Renal pelvis (tissue), 4 donors: ENCODE results near the gene TAOK1. TPM values are rescaled to one million over a fixed set of nuclear protein-coding genes. Genes with fewer than 3 reads are reported as not detected.
"Not testable (repeated sequence)": the region's sequence is repeated elsewhere in the genome, so short reads cannot be mapped to it uniquely, and the experiment has no call there.

ENCODE experiments used
- DNase-seq: peaks from one replicate; pipeline ENCODE4 v3.0.0-alpha.2; 2013
- polyA plus RNA-seq, 3 donors: library from polyadenylated mRNA; unstranded; fragments of 120-200 nt; gene quantifications; one replicate each; pipeline ENCODE4 v1.2.1, GENCODE V29; 2013; ENCODE audit not compliant: insufficient read length in 3 of 3

The TAOK1 gene
- polyA plus RNA-seq, 3 donors: 44.0 to 51.2 (median 48.5) TPM

- DNase-seq: no peak
Observed at GRCh38 chr17:29544066-29544465, 153.9 kb downstream of the TAOK1 start.

DNA sequence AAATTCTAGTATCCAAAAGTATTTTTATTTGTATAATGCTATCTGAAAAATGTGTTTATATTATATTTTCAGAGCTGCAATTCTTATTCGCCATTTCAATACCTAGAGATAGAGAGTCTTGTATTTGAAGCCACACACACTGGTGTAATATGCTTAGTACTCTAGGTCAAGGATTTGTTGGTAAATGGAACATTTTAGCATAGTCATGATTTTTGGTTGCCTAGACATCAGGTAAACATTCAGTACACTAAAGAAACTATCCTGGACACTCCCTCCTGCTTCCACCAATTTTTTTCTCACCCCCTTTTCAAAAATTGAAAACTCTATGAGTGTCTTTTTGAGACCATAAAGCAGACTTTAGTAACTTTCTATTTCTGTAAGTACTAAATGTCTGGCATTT lies 155.9 kb downstream of the TAOK1 start:
- no peak for DNase-seq

DNA sequence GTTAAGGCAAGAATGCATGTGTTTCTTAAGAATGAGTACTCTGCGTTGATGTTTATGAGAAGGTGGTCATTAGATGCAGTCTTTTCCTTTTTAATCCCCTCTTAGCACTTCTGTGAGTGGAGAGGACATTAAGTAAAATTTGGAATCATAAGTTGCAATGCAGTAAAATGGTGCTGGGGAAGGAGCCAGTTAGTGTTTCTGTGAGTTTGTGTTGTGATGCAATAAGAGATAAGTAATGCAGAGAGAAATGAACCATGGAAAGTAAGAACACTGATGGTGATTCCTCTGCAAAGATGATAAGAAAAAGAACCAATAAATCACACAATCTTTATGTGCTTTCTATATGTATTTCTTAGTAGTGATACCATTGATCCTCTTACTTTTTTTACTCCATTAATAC lies 156.7 kb downstream of the TAOK1 start:
- no peak for DNase-seq

DNA sequence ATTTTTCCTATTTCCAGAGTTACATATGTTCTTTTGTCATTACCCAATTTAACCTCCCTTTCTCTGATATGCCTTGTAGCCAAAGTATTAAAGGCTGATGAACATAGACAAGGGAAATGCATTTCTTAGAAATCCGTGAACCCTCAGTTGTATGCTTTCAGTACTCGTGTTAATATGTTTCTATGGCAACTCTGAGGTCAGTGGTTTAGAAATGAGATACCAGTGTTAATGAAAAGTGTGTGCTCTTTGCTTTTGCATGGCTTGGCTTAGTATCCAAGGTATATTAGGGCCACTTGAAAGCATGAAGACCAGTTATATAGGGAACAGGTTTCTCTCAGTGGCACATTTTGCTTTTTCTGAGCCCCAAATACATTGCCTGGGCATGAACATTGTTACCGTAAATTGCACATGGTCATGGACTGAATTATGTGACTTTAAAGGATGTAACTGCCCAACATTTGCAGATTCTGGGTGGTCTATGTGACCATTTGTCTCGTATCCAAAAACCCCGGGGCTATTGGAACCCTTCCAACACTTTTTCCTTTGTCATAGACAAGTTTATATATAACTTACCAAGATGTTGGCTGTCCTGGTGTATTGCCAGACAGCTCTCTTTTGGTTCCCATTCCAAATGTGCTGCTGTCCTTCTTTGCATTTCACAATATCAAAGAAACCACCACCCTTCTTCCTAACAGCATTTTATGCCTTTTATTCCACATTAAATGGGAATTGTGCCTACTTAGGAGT lies 159.2 kb downstream of the TAOK1 start:
- DNase-seq: no peak

DNA sequence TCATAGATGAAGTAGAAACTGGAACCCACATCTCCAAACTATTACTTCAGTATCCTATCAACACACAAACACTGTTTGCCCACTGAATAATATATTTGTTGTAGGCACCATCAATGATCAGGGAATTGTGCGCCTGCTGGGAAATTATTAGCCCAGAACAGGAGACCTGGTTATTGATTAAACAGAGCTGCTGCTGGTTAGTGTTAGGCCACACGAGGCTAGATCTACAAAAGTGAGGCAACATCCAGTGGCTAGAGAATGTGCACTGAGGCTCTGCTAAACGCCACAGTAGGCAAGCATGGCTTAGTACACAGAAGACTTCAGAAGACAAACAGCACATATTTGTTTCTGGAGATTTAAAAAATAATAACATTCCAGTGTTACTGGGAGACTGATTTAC lies 165.7 kb downstream of the TAOK1 start:
- DNase-seq: peak; percentile 57

DNA sequence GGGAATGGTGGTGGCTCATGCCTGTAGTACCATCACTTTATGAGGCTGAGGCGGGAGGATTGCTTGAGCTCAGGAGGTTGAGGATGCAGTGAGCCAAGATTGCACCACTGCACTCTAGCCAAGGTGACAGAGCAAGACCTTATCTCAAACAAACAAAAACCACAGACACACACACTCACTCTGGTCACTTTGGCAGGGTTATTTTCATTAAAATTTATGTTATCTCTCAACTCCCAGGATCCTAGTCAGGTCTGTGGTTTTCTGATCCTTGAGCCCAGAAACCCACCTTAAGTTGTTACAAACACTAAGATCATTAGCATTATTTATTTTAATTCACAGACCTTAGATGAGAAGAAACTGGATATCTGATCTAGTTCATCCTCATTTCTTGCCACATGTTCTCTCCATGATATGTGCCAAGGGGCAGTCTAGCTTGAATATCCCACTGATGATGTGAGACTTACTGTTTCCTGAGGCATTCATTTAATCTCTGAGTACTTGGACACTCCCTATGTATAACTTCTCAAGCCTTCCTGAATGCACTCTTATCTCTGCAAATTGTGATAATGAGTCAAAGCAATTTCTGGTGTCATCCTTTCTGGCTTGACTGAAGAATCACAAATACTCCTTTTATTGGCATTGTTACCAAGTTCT lies 167.0 kb downstream of the TAOK1 start:
- DNase-seq: no peak

- no peak for DNase-seq
Observed at GRCh38 chr17:29557739-29558116, 167.6 kb downstream of the TAOK1 start.

GRCh38 chr17:29558139-29558538 lies 168.0 kb downstream of the TAOK1 start:
- not testable (repeated sequence) for DNase-seq

GRCh38 chr17:29559640-29560039 lies 169.5 kb downstream of the TAOK1 start:
- DNase-seq: no peak

- DNase-seq: no peak
Observed at GRCh38 chr17:29560316-29560715, 170.2 kb downstream of the TAOK1 start.

DNA sequence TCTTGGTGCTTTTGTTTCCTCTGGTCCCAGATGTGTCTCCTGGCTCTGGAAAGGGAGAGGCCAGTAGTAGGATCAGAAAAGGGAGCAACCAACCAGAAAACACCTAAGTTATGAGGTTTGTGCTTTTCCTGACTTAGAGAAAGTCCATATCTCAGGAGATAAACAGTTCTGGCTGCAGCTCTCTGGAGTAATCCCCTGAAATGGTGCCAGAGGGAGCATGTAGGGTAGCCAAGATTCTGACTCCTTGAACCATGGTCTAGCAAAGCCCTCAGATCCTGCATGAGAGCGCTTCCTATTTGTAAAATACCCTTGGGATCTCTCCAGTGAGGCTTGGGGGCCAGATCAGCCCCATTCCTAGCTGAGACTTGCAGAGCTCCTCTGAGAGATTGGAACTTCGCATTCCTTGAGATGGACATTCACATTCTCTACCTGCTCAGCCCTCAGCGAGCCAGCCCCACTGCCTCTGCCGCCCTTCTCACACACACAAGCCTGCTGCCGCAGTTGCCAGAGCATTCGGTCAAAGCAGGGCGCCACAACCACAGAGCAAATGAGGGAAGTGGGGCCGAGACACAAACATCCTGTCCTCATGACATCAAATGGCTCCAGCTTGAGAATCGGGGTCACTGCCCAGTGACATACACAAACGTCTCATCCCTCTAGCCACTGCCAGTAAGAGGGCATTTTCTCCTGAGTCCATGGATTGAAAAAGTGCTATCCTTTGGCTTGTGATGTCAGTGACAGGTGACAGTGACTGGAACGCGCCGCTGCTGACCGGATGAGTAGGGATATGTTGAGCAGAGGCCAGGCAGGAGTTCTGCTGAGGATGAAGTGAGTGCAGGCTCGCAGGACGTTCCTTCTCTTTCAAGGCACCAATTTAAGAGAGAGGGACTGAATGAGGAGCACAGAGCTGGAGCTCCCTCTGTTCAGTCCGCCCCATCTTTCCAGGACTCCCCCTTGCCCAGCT lies 171.7 kb downstream of the TAOK1 start:
- DNase-seq: no peak

GRCh38 chr17:29562615-29563014 lies 172.5 kb downstream of the TAOK1 start:
- no peak for DNase-seq

DNA sequence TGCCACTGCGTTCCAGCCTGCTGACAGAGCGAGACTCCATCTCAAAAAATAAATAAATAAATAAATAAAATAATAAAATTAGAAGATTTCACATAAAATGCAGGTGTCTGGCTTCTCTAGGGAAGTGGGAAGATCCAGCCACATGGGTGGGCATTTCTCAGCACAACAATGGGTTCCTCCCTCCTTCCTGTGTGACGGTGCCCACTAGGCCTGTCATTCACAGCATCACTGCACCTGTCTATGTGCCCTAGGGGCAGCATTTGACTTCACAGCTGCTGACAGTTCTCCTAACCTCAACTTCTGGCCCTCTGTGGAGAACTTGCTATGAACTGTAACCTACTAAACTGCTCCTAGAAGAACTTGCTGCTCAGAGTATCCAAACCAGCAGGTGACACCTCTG lies 173.7 kb downstream of the TAOK1 start:
- no peak for DNase-seq

DNA sequence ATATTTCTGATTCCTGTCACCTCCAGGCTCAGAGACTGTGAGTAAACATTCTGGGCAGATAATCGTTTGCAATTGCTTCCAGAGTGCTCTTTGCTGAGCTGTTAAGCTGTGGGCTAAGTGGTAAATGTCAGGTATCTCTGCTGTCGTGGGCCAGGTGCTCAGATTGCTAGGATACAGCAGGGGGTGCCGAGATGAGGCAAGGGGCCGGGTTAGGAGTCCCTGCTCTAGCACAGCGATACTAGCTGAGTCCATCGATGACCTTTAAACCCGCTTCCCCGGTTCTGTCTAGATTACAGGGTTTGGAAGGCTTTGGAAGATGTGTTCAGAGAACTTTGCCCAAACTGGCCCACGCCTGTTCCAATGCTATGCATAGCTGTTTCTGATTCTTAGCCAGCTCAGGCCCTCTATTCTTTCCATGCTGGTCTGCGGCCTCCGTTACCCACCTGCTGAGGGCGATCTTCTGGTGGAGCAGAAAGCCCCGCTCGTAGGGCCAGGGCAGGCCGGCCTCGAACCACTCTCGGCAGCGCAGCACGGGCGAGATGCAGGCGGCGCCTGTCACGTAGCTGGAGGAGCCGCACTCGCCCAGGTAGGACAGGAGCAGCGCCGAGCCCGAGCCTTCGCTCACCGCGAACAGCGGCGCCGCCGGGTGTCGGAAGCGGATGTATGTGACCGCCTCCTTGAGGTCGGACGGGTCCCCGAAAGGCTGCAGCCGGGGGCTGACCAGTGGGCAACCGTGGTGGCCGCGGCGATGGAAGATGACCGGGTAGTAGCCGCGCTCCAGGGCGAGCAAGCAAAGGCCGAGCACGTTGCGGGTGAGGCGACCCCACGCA lies 175.7 kb downstream of the TAOK1 start:
- DNase-seq: no peak

DNA sequence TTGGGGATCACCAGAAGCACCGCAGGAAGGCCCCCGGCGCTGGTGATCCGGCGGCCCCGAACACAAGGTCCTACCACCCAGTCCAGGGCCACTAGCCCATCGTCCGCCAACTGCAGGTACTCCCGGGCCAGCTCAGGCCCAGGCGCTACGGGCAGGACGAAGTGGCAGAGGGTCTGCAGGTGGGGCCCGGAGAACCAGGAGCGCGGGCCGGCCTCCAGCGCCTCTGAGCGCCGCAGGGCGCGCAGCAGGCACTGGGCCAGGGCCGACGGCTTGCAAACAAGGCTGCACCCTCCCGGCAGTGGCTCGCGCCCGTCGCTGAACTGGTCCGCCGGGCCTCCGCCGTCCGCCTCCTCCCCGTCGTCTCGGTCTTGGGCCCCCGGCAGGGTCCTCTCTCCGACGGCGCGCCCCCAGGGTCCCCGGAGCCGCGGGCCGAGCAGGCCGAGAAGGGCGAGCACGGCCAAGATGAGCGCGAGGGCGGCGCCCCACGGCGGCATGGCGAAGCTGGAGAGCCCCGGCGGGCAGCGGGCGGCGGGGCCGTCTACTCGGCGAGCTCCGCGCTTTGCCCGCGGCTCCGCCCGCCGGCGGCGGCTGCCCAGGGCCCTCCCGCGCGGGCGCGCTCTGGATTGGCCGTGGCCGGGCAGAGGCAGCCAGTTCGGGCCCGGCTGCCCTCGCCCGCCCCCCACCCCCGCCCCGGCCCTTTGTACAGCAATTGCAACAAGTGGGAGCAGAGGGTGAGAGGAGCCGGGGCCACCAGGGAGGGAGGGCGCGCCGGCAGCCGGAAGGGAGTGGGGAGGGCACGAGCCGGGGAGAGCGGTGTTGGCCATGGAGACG lies 176.5 kb downstream of the TAOK1 start, which contains the start of gene ABHD15:
TSS of gene ABHD15 (minus strand) at position 565 of the 831 bp plus-strand sequence. CDS start at position 494, 71 bp downstream.
- peak; percentile 52 for DNase-seq

GRCh38 chr17:29567304-29567553 lies 177.1 kb downstream of the TAOK1 start:
- no peak for DNase-seq

DNA sequence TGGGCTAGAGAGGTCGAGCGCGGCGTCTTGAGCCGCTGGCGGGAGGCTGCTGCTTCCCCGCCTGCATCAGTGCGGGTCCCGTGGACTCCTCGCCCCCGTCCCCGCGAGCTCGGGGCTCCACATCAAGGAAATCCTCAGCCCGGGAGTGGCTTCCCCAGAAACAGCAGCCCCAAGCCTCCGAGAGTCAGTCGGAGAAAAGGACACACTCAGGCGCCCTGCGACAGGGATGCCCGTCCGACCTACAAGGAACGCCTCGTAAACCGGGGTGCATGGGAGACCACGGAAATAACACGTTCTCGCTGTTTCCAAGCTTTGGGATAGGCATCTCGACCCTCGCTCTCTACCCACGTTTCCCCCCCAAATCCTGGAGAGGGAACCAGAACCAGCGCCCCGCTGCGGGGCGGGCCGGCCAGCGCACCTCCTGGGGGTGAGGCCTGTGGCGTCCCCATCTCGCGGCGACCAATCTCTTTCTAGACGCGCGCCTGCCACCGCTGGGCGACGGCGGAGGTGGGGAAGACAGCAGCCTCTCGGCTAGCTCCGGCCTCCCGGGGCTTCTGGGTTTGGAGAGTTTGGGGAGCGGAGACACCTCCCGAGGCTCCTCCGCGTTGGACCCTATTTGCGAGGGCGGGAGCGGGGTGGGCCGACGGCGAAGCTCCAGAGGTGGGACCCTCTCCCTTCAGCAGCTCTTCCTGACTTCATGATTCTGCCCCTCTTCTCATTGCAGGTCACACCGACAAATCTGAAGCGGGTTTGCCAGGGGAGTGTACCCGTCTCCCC lies 177.6 kb downstream of the TAOK1 start:
- DNase-seq: no peak

- peak; percentile 83 for DNase-seq
Observed at GRCh38 chr17:29568331-29569244, 178.4 kb downstream of the TAOK1 start, which contains the start of gene TP53I13. Gene TP53I13, plus strand, starts transcription at chr17:29568701. Its CDS starts 58 bp downstream, at chr17:29568759.
